Fibroblast of peridontal ligament (primary cell): ENCODE measurements around the gene FGF5.
A peak's percentile ranks its signal among the peaks of the same experiment; 100 is the strongest.
"Not testable (repeated sequence)": the region's sequence is repeated elsewhere in the genome, so short reads cannot be mapped to it uniquely, and the experiment has no call there.

ENCODE experiments used
- DNase-seq: peaks from one replicate; pipeline ENCODE4 v3.0.0-alpha.2; 2010; ENCODE audit errors: extremely low read depth

The FGF5 gene

DNA sequence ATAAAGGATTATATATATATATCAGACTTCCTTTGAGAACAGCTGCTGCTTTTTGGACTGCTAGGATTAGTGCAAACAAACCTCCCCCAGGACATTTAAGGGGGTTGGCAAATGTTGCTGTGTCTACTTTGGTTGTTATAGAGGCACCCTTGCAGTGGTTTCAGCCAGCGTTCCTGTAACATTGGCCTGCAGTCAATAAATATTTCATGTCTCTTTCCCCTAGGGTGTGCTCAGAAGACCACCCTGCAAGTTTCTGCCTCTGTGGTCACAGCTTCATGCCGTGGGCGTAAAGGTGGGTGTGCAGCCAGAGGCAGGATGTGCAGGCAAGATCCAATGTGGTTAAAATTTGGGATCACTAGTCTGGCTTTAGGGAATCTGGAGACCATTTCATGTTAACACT is 28.9 kb downstream of the FGF5 start:
- DNase-seq: no peak

DNA sequence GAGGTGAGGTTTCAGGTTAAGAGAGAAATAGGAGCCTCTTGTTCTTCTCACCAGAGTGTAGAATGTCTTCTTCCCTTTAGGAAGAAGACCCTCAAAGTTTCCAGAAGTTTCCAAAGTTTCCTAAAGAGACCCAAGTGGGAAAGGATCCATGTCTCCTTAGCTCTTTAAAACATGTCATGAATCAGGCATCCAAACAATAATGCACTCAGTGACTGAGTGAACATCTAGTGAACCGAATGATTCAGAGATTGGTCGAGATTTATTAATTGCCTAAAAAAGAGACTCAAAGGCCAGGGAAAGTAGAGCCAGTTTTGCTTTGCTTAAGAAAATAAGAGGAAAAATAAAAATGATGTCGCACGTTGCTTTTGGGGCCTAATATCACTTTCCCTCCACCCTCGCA is 29.4 kb downstream of the FGF5 start:
- DNase-seq: no peak

- DNase-seq: no peak
Observed at GRCh38 chr4:80301884-80302283, 35.4 kb downstream of the FGF5 start.

DNA sequence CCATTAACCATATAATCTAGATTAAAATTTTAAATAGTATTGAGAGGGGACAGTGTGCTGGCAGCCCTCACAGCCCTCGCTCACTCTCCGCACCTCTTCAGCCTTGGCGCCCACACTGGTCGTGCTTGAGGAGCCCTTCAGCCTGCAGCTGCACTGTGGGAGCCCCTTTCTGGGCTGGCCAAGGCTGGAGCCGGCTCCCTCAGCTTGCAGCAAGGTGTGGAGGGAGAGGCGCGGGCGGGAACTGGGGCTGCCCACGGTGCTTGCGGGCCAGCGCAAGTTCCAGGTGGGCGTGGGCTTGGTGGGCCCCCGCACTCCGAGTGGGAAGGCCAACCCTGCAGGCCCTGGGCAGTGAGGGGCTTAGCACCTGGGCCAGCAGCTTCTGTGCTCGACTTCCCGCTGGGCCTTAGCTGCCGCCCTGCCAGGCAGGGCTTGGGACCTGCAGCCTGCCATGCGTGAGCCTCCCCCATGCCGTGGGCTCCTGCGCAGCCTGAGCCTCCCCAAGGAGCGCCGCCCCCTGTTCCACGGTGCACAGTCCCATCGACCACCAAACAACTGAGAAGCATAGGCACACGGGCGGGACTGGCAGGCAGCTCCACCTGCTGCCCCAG is 36.3 kb downstream of the FGF5 start:
- DNase-seq: no peak

DNA sequence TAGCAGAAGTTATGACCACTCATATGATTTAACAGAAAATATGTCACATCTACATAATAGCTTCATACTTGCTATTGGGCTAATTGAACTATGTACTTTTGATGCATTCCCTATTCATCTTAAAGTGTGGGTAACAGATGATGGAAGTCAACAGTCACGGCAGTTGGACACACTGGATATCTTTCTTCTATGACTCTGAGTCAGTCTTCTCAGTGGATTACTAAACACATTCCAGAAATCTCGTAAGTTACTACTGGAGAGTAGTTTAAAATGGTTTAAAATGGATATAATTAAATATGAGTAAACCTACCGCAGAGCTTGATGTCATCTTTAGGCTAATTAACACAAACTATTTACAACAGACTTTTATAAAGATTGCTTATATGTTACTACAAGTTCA is 39.0 kb downstream of the FGF5 start:
- peak; percentile 81 for DNase-seq

DNA sequence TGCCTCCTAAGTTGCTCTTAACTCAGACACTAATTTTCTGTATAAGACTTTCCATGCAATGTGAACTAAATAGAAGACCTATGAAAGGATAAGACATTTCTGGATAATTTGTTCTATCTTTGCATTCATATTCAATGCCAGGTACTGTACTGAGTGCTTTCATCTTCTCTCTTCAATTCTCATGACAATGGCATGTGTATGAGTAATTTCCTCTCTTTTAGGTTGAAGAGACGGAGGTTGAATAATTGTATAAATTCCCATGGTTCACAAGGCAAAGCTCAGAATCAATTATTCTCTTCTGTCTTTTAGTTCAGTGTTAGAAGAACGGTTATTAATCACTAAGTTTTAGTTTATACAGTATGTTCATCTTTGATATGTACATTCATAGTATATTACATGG is 39.8 kb downstream of the FGF5 start:
- DNase-seq: no peak

- peak; percentile 59 for DNase-seq
Observed at GRCh38 chr4:80307183-80307735, 40.8 kb downstream of the FGF5 start.

DNA sequence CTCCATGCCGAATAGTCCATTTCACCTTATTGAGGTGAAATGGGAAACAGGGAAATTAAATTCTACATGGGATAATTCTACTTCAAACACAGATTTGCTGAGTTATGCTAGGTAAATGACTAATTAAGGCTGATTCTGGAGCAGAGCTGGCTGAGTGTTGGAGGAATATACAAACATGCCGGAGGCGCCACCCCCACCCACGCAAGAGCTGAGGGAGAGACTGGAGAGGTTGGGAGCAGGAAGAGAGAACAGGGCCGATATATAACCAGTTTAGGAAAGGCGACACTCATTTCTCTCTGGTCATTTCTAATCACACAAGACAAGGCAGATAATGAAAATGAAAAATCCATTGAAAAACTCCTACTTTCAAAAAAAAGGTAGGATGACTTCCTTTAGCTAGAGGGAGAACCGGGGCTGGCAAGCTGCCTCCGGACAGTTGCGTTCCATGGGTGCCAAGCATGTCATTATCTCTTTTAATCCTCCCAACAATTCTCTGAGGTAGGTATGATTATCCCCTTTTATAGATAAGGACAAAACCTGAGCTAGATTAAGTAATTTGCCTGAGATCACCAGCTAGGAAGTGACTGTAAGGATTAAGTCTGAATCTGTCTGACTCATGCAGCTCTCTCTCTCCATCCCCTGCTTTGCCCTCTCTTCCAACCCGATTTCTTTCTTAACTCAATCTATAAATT is 41.5 kb downstream of the FGF5 start:
- peak; percentile 64 for DNase-seq

- DNase-seq: no peak
Observed at GRCh38 chr4:80308466-80308822, 42.0 kb downstream of the FGF5 start.

DNA sequence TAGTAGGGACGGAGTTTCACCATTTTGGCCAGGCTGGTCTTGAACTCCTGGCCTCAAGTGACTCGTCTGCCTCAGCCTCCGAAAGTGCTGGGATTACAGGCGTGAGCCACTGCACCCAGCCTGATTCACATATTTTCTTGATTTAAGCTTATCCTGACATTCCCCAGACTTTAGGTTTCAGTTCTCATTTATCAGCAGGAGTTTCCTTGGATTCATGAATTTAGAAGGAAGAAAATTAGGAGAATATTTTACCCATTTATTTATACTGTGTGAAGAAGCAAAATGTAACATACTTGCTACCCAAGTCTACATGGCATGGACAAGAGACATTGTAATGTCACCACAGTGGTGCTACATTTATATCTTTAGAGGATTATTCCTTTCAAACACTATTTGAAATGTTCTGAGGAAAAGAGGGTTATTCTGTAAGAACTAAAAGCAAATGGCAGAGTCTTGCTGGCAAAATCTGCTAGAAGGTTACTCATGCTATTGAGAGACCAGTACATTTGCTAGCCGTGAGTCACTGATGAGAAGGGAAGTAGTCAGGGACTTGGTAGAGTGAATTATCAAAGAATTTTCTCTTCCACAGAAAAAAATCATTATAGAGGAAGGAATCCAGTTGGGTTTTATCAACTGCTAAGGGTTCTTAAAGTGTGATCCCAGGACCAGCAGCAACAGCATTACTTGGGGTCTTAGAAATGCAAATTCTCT is 43.0 kb downstream of the FGF5 start:
- peak; percentile 94 for DNase-seq

DNA sequence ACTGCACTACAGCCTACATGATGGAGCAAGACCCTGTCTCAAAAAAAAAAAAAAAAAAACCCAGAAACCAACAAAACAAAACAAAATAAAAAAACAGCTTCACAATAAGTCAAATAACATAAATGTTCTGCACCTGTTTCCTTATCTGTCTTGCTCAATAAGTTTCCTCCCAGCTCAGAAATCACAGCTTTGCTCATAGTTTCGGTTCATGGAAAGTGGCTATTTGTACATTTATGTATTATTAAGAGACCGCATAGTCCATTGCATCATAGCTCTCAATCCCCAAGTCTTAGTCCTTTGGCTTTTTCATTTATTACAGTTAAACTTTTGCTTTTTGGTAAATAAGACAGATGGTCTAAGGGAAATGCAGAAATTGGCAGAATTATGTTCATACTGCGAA is 44.7 kb downstream of the FGF5 start:
- no peak for DNase-seq

- no peak for DNase-seq
Observed at GRCh38 chr4:80312124-80312523, 45.7 kb downstream of the FGF5 start.

DNA sequence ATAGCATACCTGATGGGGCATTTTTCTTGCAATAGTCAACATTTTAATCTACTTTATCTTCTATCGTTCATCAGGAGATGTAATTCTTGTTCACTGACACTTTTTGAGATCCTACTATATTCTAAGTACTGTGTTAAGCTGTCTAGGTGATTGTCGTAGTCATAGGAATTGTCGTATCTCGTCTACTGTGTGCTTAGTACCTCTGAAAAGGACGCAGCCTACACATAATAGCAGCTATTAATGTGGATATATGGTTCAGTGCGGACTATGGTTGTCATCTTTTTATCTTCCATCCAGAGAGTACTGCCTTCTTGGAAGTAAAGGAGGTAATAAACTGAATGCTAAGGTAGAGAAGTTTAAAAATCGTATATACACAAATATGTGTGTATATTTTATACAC is 47.2 kb downstream of the FGF5 start:
- no peak for DNase-seq

- not testable (repeated sequence) for DNase-seq
Observed at GRCh38 chr4:80315848-80316247, 49.4 kb downstream of the FGF5 start.

DNA sequence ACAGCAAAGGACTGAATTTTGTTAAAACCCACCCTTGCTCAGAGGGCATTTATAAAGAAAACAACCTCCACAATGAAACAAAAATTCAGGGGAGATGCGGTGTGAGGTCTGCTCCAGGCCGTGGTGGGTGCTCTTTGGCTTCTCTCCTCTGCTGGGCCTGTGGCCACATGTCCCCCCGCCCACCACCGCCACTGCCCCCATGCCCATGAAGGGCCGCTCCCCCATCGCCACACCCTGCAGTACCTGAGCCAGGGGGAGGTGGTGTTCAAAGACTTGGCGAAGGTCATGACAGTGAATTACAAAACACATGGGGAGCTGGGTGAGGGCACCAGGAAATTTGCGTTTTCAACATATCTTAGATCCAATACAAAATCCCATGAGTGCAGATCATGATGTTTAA is 54.9 kb downstream of the FGF5 start:
- DNase-seq: no peak

DNA sequence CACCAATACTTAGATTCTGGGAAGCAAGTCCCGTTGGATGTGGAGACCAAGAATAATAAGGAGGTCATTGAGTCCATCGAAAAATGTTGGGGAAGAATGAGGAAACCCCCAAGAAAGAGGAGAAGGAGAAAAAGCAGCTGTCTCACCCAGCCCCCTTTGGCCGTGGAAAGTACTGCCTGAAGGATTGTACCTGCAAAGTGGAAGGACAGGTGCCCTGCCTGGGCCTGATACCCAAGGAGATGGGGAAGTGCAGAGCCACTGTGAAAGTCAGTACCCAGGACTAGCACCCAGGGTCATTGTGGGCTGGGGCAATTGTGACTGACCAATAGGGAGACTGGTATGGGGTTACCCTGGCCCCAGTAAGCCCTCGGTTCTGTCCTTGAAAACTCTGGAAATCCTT is 55.3 kb downstream of the FGF5 start:
- no peak for DNase-seq

GRCh38 chr4:80322716-80323115 is 56.3 kb downstream of the FGF5 start:
- DNase-seq: peak; percentile 63

DNA sequence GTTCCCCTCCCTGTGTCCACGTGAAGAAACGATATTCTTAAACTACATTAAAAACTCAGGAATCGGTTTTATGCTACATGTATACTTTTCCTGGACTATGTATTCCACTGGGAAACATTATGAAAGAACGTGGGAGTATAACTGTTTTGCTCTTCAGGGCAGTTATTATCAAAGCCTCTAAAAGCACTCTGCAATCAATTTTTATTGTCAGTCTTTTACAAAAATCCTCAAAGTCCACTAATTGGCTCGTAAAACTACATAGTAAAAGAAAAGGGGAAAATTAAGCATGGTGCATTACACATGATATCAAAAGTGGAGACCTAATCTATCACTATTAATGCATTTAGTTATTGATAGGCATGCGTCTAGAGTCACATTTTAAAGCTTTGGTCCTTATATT is 57.7 kb downstream of the FGF5 start:
- no peak for DNase-seq

GRCh38 chr4:80331693-80332092 is 65.2 kb downstream of the FGF5 start:
- DNase-seq: no peak

DNA sequence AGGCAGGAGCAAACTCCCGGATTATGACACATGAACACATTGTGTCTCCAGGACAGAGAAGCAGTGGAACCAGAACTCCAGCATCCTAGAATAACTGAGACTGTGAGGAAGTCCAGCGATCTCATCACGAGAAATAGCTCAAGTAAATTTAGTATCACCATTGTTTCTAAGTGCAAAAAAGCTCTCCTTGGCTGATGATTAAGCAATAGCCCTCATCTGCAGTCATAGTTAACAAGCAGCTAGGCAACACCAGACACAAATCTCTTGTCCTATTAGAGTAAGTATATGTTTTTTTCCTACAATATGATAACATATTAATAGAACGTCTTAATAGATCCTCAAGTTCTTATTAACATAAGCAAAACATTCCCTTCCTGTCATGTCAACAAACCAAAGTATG is 66.7 kb downstream of the FGF5 start:
- DNase-seq: peak; percentile 20

GRCh38 chr4:80334568-80334967 is 68.1 kb downstream of the FGF5 start:
- DNase-seq: no peak

- DNase-seq: no peak
Observed at GRCh38 chr4:80335226-80335553, 68.7 kb downstream of the FGF5 start.
